ENCODE measurements around the gene TRIM54. TPM values are rescaled to one million over a fixed set of nuclear protein-coding genes. Genes with fewer than 3 reads are reported as not detected.

The TRIM54 gene
- total and polyA plus RNA-seq, 2 of the 4 experiments (the other 2 are of a cell fraction), result 0.15 TPM; not detected in 1

GRCh38 chr2:27347641-27348040, 65.4 kb downstream of the TRIM54 start:
- 0 out of 2 replicates have a peak, but pooled peaks have one; percentile 14 for ATAC-seq (ENCODE audit: low read depth)
- no peak overlapping the region for H3K9ac ChIP-seq (ENCODE audit: low read depth, low read length)
- POLR2A ChIA-PET (ENCODE audit: unreplicated experiment), result no interaction called here

More at GRCh38 chr2:27347641-27348040, 65.4 kb downstream of the TRIM54 start:
- in situ Hi-C loops (cut with MboI; ENCODE audit: low sequenced_read_pairs) (no loop called here), intact Hi-C loops (cut with micrococcal nuclease) (no loop called here), dilution Hi-C loops (cut with HindIII; ENCODE audit: low sequenced_read_pairs, unreplicated experiment) (no loop called here)
- peaks cover 6% of the 10 kb centered on the region for H3K36me3 ChIP-seq (ENCODE audit: control insufficient read depth, insufficient read depth, low read length)
- CTCF ChIA-PET, result no interaction called here
- no peak overlapping the region for H3K4me3 ChIP-seq (ENCODE audit: insufficient read depth, low read depth, low read length)
- H3K27me3 ChIP-seq (ENCODE audit: control insufficient read depth, insufficient read depth, low read length), result no peaks in the 10 kb centered on the region
- H4K91ac ChIP-seq (ENCODE audit: insufficient read depth, low read depth, low read length), result no peak overlapping the region
- no peak overlapping the region for H3K4ac ChIP-seq (ENCODE audit: low read depth, low read length)
- no peak overlapping the region for H3K23ac ChIP-seq (ENCODE audit: low read depth, low read length)
- no peak for DNase-seq
- no peaks in the 10 kb centered on the region for H3K4me1 ChIP-seq (ENCODE audit: control insufficient read depth, insufficient read depth, low read length)
- H3K18ac ChIP-seq (ENCODE audit: low read depth, low read length), result no peak overlapping the region
- H4K8ac ChIP-seq (ENCODE audit: low read depth in 2 of 2, low read length in 2 of 2), result no peak overlapping the region
- H3K27ac ChIP-seq (ENCODE audit: insufficient read depth, low read length), result no peak overlapping the region
- no peak overlapping the region for H4K5ac ChIP-seq (ENCODE audit: low read depth, low read length)
- BruUV-seq (replicated peaks), result no TSS peak
- no peak overlapping the region for H3K14ac ChIP-seq (replicated peaks; ENCODE audit: low read depth, low read length)
- H2AK5ac ChIP-seq (ENCODE audit: low read depth, low read length), result no peak overlapping the region
- TF ChIP-seq CEBPB (IDR thresholded peaks at IDR 0.05; ENCODE audit: low read depth, low read length), result peak; percentile 33; the same call in 1 of the 2 replicates
- TF ChIP-seq ELK1 (IDR thresholded peaks at IDR 0.05; ENCODE audit: borderline replicate concordance, low read depth, low read length), result no peak
- H3K9me1 ChIP-seq (ENCODE audit: insufficient read depth, low read length), result no peaks in the 10 kb centered on the region; the same call in 1 of the 2 replicates
- no peak overlapping the region for H2AFZ ChIP-seq (replicated peaks; ENCODE audit: low read length, poor library complexity)
- H2BK5ac ChIP-seq (ENCODE audit: low read depth, low read length, poor library complexity, severe bottlenecking), result no peak overlapping the region
- H4K20me1 ChIP-seq (ENCODE audit: insufficient read depth, low read length), result peaks cover 15% of the 10 kb centered on the region
- H2BK20ac ChIP-seq (ENCODE audit: low read depth, low read length), result no peak overlapping the region
- no peak overlapping the region for H2AK9ac ChIP-seq (replicated peaks; ENCODE audit: low read depth, low read length, poor library complexity)
- no peak overlapping the region for H3K4me2 ChIP-seq (ENCODE audit: low read depth, low read length)
- no CpG with 5 or more reads among the region's 2 CpGs for WGBS, 2 experiments (ENCODE audit: extremely low coverage in 2 of 2, insufficient read length in 1 of 2)
- no peaks in the 10 kb centered on the region for H3K9me3 ChIP-seq (ENCODE audit: control insufficient read depth, insufficient read depth, low read length)
- peaks cover 32 to 64% of the 10 kb centered on the region in 2 experiments for H3K79me1 ChIP-seq (ENCODE audit: low read depth in 1 of 2, low read length in 2 of 2)
- H3K56ac ChIP-seq (ENCODE audit: extremely low read depth, insufficient read depth, low read length), result no peak overlapping the region
- no peak overlapping the region for H2BK120ac ChIP-seq (ENCODE audit: low read depth, low read length)
- no peak overlapping the region for H2BK15ac ChIP-seq (ENCODE audit: low read depth, low read length)

All from IMR-90 (cell line).